IPS-20b (cell line): Measurements from ENCODE around the gene DNAJC8.
A peak's percentile ranks its signal among the peaks of the same experiment; 100 is the strongest.

ENCODE experiments used
- H3K27ac ChIP-seq: one replicate; pipeline ENCODE4 v1.5.1; 2013; ENCODE audit warnings: low read length
- H3K27me3 ChIP-seq: 2 replicates; pipeline ENCODE4 v1.6.1; 2013; ENCODE audit warnings: mild to moderate bottlenecking, low read length, inconsistent platforms; ENCODE audit not compliant: insufficient read depth
- H3K36me3 ChIP-seq: 2 replicates; pipeline ENCODE4 v1.6.1; 2013; ENCODE audit warnings: low read depth, mild to moderate bottlenecking, inconsistent platforms, low read length, moderate library complexity; ENCODE audit not compliant: insufficient read depth
- H3K4me1 ChIP-seq: 2 replicates; pipeline ENCODE4 v1.6.1; 2013; ENCODE audit warnings: mild to moderate bottlenecking, control low read depth, inconsistent platforms, low read length, moderate library complexity; ENCODE audit not compliant: insufficient read depth
- H3K4me3 ChIP-seq: 2 replicates; pipeline ENCODE4 v1.5.1; 2013; ENCODE audit warnings: mild to moderate bottlenecking, low read length, inconsistent platforms
- H3K9ac ChIP-seq: 2 replicates; pipeline ENCODE4 v1.6.1; 2013; ENCODE audit warnings: low read depth, mild to moderate bottlenecking, inconsistent platforms, low read length, moderate library complexity
- H3K9me3 ChIP-seq: 2 replicates; pipeline ENCODE4 v1.6.1; 2013; ENCODE audit warnings: mild to moderate bottlenecking, low read depth, low read length, inconsistent platforms; ENCODE audit not compliant: insufficient read depth

Gene DNAJC8

DNA sequence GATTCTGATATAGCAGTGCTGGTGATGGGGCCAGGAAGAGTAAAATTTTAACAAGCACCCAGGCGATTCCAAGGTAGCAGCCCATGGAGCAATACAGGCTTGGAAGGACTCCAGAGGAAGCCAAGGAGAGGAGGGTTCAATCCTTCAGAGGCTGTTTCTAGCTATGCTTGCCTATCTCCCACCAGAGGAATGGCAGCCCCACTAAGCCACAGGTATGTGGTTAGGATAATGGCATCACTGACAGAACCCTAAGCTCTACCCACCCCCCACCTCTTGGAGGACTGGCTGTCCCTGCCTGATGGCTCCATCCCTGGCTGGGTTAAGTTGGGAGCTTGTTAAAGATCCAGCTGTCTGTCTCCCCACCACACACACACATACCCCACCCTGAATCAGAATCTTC, 37.0 kb downstream of the DNAJC8 start:
- peak overlapping the region; percentile 70 for H3K27ac ChIP-seq
- H3K36me3 ChIP-seq, result peaks cover 29% of the 10 kb centered on the region

DNA sequence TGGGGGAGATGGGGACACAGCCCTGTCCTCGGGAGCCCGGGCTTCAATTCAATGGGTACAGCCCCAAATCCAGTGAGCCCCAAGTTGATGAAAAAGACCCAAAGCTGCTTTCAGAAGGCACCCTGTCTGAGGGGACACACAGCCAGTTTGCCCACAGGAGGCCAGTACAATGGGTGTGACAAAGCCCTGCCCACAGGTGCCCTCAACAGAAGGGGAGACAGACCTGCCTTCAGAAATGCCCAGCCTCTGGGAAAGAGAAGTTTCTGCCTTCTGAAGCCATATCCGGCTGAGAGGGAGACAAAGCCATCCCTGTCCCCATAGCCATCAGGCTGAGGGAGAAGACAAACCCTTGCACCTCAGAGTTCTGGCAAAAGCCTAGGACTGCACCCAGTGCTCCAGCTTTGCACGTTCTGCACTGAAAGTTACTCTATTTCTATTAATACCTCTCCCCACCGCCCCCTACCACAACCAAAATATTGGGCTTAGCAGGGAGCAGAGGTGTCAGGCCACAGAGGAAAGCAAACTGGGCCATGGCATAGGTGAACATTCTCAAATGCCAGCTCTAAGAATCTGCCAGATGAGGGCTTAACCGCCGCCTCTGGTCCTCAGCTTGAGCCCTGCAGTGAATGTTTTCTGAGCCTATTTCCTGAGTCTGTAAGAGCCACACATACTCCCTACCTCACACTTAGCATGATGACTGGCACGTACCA, 38.3 kb downstream of the DNAJC8 start:
- Histone ChIP-seq H3K4me3 (no peak overlapping the region), H3K27ac (no peak overlapping the region), H3K9ac (no peak overlapping the region), H3K36me3 (peaks cover 17% of the 10 kb centered on the region), H3K27me3 (no peaks in the 10 kb centered on the region), H3K4me1 (peaks cover 17% of the 10 kb centered on the region), H3K9me3 (no peaks in the 10 kb centered on the region)

More for the DNA sequence above, 37.0 kb downstream of the DNAJC8 start:
- H3K9me3 ChIP-seq, result no peaks in the 10 kb centered on the region
- no peak overlapping the region for H3K4me3 ChIP-seq
- H3K27me3 ChIP-seq, result no peaks in the 10 kb centered on the region
- H3K9ac ChIP-seq, result no peak overlapping the region
- H3K4me1 ChIP-seq, result peaks cover 17% of the 10 kb centered on the region

DNA sequence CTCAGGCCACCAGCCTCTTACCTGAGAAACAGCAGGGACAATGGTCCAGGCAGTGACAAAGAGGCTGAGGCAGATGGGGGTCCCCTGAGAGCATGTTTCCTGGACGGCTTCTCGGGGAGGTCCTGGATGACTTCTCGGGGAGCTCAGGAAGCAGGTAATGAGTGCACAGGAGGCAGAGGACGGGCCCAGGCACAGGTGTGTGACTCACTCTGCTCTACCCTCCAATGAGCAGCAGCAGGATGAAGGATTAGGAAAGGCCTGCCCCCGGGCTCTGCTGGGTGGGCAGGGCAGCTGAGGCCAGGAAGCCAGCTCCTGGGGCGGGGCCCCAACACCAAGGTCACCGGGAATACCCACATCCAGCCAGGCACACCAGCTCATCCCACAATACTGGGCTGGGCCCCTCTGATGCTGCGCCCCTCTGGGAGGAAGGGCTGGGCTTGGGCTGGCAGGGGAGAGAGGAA, 39.1 kb downstream of the DNAJC8 start:
- H3K9ac ChIP-seq, result no peak overlapping the region

DNA sequence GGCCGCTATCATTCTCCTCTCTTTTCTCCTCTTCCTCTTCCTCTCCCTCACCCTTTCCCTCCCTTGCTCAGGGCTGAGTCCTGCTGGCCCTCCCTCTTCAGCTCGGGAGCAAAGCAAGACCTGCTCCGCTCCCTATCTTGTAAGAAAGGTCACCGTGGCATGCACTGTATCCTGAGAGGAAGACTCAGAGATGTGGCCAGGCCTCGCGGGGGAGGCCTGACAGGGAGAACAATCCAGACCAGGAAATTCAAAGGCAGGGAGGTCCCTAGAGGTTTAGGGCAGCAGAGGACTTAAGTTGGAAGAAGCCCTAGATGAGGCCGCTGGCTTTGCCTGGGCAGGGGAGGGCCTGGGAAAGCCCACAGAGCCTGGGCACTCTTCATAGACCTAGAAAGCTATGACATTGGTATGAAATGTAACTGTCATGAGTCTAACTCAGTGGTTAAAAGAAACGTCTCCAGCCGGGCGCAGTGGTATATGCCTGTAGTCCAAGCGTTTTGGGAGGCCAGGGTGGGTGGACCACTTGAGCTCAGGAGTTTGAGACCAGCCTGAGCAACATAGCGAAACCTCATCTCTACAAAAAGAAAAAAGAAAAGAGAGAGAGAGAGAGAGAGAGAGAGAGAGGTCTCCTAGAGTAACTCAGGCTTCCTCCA, 41.7 kb downstream of the DNAJC8 start:
- Histone ChIP-seq H3K27me3 (no peaks in the 10 kb centered on the region), H3K27ac (no peak overlapping the region), H3K4me1 (peaks cover 10% of the 10 kb centered on the region), H3K36me3 (no peaks in the 10 kb centered on the region), H3K9me3 (no peaks in the 10 kb centered on the region), H3K4me3 (no peak overlapping the region), H3K9ac (no peak overlapping the region)

More for the DNA sequence above, 39.1 kb downstream of the DNAJC8 start:
- H3K27me3 ChIP-seq, result no peaks in the 10 kb centered on the region
- H3K27ac ChIP-seq, result no peak overlapping the region
- H3K36me3 ChIP-seq, result peaks cover 9% of the 10 kb centered on the region
- peaks cover 17% of the 10 kb centered on the region for H3K4me1 ChIP-seq
- no peak overlapping the region for H3K4me3 ChIP-seq
- no peaks in the 10 kb centered on the region for H3K9me3 ChIP-seq

DNA sequence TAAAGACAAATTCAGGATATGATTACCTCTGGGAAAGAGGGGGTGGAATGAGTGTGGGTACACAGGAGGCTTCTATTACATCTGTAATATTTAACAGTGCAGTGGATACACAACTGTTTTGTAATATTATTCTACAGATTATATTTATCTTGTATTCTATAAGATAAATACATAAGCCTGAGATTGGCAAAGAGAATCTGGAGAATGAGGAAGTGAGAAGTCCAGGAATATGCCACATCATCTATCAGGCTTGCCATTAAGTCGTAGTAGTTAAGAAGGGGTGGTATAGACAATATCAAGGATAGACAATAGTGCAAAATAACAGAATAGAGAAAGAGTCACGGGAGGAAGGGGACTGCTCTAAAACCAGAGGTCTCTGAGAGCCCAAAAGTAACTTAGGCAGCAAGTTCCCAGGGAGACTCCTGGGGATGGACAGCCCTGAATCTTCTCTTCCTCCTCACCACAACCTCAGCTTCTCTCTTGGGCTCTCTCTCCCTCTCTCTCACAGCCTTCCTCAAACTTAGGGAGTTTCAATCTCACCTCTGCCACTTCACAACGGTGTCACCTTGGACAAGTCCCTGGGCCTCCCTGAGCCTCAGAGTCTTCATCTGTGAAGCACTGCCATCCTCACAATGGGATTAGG, 42.4 kb downstream of the DNAJC8 start:
- peaks cover 3% of the 10 kb centered on the region; the same call in 1 of the 2 replicates for H3K4me1 ChIP-seq
- no peak overlapping the region for H3K9ac ChIP-seq
- no peaks in the 10 kb centered on the region for H3K36me3 ChIP-seq
- no peak overlapping the region for H3K4me3 ChIP-seq
- H3K27me3 ChIP-seq, result no peaks in the 10 kb centered on the region
- no peaks in the 10 kb centered on the region for H3K9me3 ChIP-seq
- no peak overlapping the region for H3K27ac ChIP-seq

DNA sequence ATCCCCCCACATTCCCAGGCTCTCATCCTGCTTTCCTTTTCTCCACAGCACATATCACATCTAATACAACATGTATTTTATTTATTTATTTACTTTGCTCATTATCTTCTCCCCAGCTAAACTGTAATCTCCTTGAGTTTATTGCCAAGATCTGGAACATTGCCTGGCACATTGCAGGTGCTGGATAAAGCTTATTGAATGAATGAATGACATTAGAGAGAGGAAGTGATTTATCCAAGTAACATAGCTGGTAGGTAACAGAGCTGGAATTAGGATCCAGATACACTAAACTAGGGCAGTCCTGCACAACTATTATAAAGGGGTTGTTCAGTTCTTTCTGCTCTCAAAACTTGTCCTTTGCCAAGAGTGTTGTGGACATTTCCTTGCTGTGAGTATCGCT, 47.8 kb downstream of the DNAJC8 start:
- Histone ChIP-seq H3K36me3 (no peaks in the 10 kb centered on the region), H3K27me3 (no peaks in the 10 kb centered on the region), H3K4me3 (no peak overlapping the region), H3K4me1 (no peaks in the 10 kb centered on the region), H3K9ac (no peak overlapping the region), H3K9me3 (no peaks in the 10 kb centered on the region), H3K27ac (no peak overlapping the region)

DNA sequence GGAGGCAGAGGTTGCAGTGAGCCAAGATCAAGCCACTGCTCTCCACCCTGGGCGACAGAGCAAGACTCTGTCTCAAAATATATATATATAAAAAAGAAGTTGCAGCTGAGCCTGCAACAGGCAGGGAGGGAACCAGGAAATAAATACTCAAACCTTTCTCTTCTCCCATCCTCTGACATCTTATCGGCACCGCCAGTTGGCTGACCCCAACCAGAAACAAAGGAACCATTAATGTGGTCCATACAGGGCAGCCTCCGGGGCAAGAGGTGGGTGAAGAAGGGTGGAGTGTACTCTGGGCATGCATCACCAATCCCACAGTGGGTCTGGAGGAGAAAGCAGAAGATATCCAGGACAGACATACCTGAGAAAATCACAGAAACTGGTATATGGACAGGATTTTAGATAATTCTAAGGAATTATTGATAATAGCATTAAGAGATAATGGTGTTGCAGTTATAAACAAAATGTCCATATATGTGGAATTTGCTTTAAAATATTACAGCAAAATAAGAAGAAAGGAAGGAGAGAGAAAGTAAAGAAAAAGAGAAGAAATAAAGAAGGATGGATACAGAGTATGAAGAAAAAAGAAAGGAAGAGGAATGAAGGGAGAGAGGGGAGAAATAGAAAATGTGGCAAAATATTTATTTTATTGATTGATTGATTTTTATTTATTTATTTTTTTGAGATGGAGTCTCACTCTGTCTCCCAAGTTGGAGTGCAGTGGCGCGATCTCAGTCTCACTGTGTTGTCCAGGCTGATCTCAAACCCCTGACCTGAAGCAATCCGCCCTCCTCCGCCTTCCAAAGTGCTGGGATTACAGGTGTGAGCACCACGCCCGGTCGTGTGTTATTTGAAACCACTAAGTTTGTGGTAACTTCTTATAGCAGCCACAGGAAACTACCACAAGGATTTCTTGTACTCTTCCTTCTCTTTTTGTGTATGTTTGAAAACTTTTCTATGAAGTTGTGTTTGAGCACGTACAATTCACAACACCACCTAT, 52.2 kb downstream of the DNAJC8 start:
- no peak overlapping the region for H3K9ac ChIP-seq
- no peaks in the 10 kb centered on the region for H3K36me3 ChIP-seq
- no peaks in the 10 kb centered on the region; the same call in 1 of the 2 replicates for H3K4me1 ChIP-seq
- H3K9me3 ChIP-seq, result no peaks in the 10 kb centered on the region
- H3K27me3 ChIP-seq, result no peaks in the 10 kb centered on the region
- H3K27ac ChIP-seq, result no peak overlapping the region
- no peak overlapping the region for H3K4me3 ChIP-seq

DNA sequence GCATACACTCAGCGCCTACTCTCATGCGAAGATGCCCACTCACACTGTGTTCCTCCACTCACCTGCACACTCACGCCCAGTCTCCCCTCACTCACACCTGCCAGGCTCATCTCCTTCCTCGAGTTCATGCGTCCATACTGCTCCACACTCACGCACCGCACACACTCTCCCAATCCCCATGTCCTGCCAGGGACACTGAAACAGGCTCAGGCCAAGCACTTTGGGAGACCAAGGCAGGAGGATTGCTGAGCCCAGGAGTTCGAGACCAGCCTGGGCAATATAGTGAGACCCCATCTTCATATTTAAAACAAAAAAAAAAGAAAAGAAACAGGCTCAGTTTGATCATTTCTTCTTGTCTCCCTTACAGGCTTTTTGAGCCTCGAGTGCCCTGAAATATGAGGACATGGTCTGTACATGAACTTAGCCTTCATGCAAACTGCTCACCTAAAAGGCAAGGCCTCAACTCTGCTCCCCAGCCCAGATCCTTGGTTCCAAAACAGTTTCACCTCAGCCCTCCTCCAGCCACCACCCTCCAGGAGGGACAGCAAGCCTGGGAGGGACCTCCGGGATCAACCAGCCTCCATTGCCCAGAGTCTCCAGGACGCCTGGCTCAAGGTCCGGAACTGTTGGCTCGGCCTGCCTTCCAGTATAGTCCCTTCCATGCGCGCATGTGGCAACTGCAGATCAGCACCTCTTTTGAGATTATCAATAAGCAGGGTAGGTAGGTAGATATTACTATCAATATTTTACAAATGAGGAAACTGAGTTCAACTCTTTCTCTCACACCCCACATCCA, 53.9 kb downstream of the DNAJC8 start:
- Histone ChIP-seq H3K9me3 (no peaks in the 10 kb centered on the region), H3K4me3 (no peak overlapping the region), H3K9ac (no peak overlapping the region), H3K27me3 (no peaks in the 10 kb centered on the region), H3K4me1 (no peaks in the 10 kb centered on the region; the same call in 1 of the 2 replicates), H3K27ac (no peak overlapping the region), H3K36me3 (no peaks in the 10 kb centered on the region)

DNA sequence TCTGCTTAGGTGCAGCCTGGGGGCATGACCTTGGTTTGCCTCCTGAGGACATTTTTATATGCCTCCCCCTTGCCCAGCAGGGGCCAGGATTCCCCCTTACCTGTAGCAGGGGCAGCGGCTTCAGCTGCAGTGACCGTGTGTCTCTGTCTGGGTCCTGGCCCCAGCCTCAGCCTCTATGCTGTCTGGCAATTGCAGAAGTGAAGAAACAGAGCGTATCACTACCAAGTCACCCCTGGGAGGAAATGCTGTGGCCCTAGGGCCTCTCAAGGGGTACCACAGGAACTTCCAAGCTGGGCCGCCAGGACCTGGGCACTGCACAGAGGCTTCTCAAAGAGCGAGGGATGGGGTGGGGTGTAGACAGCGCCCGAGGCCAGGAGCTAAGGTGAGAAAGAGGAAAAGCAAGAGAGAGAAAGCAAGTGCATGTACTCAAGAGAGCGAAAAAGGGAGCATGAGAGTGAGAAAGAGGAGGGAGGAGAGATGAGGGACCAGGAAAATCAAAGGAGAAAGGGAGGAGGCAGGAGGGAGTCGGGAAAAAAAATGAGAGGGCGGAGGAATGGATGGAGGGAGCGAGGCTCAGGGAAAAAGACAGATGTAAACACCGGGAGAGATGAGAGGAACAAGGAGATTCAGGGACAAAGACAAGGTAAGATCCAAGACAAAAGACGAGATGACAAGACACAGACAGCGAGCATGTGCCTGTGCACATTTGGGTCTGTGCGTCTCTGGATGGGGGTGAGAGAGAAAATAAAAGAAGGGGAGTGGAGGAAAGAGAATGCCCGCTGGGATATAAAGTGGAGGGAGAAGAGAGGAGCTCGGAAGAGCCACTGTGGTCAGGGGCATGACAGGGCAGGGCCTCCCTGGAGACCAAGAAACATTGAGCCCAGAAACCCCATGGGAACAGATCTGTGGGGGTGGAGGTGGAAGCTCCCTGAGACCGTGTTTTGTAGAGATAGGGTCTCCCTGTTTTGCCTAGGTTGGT, 56.0 kb downstream of the DNAJC8 start, which contains the start of gene PTAFR:
PTAFR (minus strand) TSS at position 199 of the 979 bp plus-strand sequence. CDS start 25,669 bp downstream, outside the sequence.
- no peaks in the 10 kb centered on the region; the same call in 1 of the 2 replicates for H3K4me1 ChIP-seq
- H3K9me3 ChIP-seq, result no peaks in the 10 kb centered on the region
- no peak within 1 kb of the TSS for H3K27ac ChIP-seq
- no peak within 1 kb of the TSS for H3K9ac ChIP-seq
- H3K27me3 ChIP-seq, result no peaks in the 10 kb centered on the region
- no peak within 1 kb of the TSS for H3K4me3 ChIP-seq
- no peaks in the 10 kb centered on the region for H3K36me3 ChIP-seq
